NCI-H2227 (cell line): ENCODE data around the gene PRDM16.

Experiments used
- DNase-seq: peaks from one replicate; lab custom pipeline; 2025; ENCODE audit not compliant: unreplicated experiment; lab: John Stamatoyannopoulos, UW

PRDM16 gene

DNA sequence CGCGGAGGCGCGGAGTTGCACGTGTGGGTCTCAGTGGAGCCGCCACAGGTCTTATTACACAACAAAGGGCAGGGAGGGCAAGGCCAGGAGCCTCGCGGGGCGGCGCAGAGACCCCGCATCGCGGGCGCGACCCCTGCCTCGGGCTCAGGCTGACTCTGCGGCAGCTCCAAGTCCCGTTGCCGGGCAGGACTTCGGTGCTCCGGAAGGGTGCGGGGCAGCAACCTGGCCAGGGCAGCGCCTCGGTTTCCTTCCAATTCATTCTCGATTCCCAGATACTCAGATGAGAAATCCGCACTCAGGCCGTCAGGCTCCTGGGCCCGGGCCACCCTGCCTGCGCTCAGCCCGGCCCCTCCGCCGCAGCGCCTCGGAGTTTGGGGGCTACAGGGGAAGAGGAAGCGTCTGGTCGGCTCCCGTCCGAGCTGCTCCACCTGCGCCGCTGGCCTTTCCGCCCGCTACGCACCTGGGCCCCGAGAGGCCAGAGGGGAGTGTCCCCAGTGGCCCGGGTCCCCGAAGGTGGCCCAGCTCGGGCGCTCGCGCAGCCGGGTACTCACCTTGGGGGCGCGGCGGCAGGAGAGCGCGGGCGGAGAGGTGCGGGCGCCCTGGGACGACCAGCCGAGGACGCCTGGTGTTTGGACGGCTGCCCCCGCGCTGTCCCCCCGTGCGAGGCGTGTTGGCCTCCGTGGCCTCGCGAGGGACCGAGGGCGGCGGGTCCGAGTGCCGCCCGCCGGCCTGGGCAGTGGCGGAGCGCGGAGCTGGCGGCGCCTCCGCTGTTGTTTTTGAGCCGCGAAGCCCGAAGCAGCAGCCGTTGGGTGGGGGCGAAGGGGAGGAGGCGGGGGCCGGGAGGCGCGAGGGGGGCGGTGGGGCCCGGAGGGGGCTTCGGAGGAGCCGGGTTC, 1.1 kb upstream of the PRDM16 start:
- no peak for DNase-seq

DNA sequence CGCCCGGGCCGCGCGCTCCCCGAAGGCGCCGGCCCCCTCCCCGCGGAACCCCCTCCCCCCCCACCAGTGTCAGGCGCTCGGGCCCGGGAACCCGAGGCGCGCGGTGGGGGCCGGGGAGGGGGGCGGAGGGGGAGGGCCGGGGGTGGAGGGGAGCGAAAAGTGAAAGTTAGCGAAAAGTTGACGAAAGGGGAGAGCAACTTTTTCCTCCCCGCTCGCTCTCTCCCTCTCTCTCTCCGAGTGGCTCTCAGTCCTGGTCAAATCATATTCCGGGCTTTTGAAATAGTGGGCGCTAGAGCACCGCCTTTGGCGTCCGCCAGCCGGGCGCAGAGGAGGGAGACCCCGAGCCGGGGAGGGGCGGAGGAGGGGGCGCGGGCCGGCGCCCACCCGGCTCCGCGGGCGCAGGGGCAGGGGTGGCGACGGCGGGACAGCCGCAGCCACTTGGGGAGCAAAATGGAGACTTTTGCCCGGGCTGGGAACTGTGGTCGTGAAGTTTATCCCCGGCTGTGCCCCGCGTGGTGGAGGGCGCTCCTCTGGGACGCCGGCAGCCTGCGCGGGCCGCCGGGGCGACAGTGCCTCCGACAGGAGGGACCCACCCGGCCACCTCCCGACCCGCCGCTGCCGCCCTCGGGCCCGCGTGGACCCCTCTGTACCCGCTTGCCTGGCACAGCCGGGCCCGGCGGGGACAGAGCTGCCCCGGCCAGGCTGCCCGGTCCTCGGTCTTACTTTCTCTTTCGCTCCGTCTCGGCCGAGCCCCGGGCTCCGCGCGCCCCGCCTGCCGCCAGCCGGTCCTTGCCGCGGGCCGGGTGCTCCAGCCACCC, 697 bp downstream of the PRDM16 start:
- DNase-seq = peak; percentile 37

DNA sequence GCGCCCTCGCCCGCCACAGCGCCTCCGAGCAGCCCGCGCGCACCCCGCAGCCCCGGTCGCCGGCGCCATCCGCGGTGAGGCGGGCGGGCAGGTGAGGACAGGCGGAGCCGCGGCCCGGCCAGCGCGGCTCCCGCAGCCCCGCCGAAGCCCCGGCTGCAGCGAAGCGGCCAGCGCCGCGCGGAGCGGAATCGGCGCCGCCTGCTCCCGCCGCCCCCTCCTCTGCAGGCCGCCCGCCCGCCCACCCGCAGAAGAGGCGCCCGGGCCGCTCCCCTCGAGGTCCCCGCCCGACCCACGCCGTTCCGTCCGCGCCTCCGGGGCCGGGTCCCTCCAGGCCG, 1.3 kb downstream of the PRDM16 start:
- no peak for DNase-seq

DNA sequence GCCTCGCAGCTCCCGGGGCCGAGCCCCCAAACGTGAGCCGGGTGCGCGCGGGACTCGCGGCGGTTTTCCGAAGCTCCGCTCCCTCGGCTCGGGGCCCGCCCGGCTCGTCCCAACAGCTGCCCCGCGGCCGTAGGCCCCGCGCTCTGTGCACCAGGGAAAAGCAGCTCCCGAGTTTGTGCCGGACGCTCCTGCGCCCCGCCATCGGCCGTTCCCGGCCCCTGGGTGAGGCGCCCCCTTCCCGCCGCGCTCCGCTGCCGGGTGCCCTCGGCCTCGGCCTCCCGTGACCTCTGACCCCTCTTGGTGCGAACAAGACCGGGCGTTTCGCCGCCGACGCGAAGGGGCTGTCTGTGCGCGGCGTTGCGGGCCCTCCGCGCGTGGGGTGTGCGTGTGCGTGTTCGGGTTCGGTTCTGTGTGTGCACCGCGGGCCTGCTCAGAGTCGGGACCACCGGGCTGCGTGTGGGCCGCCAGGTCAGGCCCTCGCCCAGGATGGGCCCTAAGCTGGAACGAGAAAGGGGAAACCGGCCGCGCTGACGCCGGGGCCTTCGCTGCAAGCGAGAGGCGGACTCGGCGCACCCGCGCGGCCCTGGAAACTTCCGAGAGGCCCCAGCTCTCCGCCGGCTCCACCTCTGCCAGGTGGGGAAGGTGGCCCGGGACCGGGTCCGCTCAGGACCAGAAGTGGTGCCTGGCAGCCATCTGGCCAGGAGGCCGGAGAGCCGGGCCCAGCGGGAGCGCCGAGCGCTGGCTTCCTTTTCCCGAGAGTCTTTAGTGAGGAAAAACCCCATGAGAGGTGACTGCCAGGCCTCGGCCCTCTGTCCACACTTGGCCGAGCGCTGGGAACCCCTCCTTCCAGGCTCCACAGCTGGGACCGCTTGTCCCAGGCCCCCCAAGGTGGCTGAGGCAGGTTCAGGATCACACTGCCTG, 1.9 kb downstream of the PRDM16 start:
- no peak for DNase-seq

DNA sequence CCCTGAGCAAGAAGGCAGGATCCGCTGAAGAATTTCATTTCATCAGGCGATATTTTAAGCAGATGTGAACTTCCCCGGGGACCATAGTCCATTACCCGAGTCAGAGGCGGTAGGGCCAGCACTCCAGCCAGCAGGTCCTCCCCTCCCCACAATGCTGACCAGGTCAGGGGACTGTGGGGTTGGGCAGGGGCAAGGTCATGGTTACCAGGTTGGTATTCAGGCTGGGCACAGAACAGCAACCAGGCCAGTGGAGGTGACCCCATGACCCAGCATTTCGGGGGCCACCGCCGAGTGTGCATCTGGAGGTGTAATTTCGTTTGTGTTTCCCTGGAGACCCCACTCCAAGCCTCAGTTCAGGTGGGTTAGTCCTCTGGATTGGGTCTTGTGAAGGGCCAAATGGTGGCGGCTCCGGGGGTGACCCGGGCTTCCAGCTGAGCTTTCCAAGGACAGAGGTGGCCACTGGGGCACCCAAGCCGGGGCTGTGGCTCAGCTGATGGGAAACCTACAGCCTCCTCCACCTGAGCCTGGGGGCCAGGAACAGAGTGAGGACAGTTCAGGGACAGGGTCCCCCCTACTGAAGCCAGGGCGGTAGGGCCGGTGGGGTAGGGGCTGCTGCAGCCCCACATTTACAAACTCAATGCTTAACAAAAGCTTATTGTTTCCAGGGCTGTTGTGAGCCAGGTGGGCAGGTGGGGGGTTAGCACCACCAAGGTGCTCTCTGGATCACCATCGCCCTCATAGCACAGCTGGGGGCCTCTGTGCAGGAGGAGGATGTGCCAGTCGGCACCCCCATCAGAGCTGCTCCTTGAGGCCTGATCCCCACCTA, 2.8 kb downstream of the PRDM16 start:
- DNase-seq = no peak

DNA sequence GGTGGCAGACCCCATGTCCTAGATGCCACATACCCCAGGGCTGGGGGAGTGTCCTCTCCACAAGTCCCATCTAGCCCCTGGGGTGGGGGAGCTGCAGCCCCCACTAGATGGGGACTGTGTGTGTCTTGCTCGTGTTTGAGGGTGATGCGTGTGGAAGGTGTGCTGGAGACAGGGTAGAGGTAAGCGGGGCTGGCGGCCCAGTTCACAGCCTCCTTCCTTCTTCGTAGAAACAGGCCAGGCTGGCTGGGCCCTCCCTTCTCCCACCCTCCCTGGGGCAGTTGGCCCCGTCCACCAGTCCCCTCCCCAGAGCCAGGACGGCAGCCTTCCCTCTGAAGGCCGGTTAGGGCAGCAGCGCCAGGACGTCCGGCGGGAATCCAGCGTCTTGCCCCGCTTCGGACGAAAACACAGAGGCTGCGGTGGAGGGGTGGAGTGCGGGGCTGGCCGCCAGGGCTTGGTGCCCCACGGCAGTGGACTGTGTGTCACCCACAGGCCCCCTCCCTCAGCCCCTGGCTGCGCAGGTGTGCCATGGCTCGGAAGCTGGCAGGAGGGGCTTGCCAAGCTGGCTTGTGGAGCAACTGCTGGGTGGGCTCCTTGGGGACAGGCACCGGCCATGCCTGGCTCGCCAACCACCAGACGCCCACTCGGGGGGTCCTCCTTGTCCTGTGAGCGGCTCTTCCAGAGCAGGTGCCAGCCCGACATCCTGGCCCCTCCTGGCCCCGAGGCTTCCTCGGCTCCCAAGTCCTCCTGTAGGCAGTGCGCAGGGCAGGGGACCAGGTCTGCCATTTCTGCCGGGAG, 3.6 kb downstream of the PRDM16 start:
- no peak for DNase-seq

DNA sequence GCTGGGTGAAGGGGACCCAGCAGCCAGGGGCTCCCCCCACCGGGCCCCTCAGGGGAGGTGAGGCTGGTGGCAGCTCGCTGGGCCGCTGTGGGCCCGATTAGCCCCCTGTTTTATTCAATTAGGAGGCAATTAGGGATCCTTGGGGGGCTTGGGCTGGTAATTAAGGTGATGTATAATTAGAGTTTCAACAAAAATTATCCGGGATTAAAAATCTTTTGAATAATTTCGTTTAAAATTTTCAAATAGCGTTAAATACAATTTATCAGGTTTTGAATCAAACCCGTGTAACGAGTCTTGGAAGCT, 4.1 kb downstream of the PRDM16 start:
- no peak for DNase-seq

DNA sequence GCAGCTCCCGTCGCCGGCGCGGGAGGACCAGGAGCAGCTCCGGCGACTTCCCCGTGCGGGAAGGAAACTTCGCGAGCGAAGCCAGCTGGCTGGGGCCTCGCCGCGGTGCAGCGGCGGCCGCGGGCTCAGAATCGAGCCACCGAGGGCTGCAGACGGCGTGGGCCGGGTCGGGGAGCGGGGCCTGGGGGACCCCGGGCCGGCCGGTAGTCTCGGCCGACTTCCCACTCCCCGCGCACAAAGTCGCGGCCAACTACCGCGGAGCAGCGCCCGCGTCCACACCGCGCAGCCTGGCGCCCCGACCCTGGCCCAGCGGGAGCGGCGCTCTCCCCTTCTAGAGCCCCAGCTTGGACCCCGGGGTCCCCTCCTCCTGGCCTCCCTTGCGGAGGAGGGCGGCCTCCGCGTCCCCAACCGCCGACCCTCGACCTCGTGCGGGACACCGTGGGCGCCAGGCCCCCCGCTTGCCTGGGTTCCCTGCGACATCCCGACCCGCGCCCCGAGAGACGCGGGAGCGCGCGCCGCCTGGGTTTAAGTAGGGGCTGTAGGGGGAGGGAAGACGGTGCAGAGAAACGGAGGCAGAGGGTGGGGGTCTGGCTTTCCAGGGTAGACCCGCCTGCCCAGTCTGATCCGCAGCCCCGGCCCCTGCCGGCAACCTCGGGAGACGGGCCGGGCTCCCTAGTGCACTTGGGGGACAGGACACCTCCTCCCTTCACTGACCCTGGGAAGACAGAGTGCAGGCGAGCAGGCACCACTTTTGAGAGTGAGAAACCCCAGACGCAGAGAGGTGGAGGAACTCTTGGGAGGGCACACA, 4.7 kb downstream of the PRDM16 start:
- DNase-seq = no peak

DNA sequence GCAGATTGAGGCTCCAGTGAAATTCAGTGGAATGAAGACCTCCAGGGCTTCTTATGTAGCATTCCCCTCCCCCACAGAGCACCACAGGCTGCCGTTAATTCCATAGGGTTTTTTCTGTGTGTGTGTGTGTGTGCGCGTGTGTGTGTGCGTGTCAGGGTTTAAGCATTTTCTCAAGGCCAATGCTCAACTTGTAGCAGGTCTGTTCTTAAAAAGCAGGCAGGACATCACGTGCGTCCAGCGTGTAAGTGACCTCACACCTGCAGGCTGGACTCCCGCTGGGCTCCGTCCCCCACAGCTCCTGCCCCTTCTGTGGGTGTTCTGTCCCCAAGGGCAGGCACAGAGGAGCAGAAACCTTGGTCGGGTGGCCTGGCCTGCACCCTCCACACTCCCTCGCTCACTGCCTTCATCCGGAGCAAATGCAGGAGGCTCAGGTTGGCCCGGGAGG, 5.3 kb downstream of the PRDM16 start:
- DNase-seq = no peak

DNA sequence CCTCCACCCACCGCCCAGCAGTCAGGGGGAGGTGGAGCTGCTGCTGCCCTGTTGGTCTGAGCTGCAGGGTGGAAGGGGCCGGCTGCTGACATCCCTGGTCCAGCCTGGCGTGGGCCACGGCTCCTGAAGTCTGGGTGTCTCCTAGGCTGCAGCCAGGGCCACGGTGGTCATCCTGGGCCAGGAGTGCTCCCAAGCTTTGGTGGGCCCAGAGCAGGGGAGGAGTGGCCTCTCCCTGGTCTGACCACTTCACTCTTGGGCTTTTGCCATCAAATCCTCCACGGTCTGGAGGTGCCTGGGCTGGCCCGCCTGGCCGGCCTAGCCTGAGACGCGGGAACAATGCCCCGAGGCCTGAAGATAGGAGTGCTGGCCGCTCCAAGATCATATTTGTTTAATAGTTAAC, 5.8 kb downstream of the PRDM16 start:
- DNase-seq = no peak

DNA sequence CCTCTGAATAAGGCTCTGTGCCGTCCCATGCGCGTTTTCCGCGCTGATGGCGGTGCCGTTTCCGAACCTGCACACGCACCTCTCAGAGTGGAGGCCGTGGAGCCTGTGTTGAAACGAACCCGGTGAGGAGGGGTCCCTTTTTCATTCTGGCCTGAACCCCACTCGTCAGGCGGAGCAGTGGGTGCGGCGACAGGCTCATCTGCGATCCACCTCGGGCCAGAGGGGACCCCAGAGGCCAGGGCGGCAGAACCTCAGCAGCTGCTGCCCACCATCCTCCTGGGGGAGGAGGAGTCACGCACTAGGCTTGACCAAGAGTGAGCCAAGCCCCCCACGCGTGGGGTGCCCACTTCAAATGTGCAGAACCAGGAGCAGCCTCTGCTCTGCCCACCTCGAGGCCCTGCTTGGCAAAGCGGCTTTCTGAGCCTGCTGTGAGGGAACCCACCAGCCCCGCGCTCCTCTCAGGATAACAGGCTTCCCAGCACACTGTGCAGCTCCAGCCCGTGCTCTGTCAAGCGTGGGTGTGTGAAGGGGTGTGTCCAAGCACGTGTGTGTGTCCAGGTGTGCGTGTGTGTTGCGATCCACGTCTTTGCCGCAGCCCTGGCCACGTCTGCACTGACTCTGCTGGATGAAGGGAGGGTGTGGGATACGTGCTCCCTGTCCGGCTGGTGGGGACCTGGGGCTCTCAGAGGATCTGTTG, 6.8 kb downstream of the PRDM16 start:
- DNase-seq = no peak

DNA sequence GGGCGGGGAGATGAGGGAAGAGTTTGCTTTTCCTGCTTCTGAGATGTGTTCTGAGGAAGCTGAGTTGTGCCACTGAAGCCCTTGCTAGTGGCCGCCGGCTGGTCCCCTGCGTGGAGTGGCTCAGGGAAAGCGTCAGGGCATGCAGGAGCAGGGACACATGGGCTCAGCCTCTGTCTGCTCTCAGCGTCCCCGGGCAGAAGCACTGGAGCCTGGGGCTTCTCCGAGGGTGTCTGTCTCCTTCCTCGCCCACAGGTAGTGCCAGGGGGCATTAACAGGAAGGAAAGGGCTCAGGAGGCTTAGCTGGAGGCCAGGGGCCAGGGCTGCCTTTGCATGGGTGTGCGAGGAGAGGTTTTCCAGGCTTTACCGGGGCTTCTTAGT, 7.3 kb downstream of the PRDM16 start:
- no peak for DNase-seq

DNA sequence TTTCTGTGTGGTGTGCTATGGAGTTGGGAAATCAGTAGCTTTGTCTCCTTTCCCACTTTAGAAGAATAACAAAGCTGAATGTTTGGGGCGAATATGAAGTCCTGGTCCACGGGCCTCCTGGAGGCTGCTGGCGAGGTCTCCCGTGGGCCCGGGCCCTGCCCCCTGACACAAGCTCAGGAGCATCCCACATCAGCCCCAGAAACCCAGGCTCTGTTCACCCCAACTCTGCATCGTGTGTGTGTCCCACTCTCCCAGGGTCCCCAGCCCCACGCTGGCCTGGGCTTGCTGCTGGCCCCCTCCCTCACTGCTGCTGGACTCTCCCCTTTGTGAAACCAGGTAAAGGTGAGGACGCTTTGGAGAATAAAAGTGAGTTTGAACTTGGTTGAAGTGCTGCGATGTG, 8.1 kb downstream of the PRDM16 start:
- DNase-seq = no peak

DNA sequence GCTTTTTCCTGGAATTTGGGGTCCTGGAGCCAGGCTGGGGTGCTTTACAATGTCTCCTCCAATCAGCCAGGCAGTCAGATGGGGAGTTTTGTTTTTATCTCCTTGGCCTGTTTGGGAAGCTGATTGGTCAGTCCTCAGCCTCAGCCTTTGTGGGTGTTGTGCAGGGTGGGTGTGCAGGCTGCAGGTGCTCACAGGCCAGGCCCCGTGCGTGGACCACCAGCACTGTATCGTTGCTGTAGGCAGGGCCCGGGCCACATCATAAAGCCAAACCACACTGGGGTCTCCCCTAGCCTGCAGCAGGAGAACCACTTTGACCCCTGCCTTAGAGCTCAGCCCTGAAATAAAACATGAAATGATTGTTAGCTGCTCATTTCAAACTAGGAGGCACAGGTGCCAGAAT, 8.6 kb downstream of the PRDM16 start:
- DNase-seq = no peak

DNA sequence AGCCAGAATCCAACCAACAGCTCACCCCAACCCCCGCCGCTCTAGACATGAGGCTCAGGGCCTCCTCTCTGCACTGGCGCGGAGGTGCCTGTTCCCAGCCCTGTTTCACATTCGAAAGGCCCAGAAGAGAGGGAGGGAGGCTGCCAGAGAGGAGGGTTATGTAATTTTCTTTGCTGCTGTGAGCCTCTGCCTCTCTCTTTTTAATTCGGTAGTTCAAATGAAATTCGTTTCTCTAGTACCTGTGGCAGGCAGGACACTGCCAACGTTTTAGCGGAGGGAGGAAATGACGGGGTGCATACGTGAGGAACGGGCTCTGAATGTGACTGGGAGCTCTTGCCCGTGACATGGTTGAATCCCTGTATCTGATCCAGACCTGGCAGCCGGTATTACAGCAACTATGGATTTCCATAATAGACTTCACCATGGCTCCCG, 9.4 kb downstream of the PRDM16 start:
- no peak for DNase-seq

DNA sequence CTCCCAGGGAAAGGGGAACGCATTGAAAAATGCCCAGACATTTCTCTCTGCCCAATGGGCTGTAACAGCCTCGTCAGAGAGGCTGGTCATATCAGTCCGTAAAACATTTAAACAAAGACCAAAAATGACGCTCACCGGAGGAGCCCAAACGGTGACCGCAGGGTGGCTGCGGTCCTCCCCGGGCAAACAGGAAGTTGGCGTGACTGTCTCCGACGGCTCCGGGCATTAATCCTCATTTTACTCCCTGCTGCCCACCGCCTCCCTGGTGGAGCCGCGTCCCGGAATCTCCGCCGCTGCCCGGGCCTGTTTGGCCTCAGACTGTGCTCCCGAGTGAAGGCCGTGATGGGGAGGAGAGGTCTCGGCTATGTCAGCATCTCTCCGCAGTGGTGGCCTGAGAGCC, 9.9 kb downstream of the PRDM16 start:
- no peak for DNase-seq

DNA sequence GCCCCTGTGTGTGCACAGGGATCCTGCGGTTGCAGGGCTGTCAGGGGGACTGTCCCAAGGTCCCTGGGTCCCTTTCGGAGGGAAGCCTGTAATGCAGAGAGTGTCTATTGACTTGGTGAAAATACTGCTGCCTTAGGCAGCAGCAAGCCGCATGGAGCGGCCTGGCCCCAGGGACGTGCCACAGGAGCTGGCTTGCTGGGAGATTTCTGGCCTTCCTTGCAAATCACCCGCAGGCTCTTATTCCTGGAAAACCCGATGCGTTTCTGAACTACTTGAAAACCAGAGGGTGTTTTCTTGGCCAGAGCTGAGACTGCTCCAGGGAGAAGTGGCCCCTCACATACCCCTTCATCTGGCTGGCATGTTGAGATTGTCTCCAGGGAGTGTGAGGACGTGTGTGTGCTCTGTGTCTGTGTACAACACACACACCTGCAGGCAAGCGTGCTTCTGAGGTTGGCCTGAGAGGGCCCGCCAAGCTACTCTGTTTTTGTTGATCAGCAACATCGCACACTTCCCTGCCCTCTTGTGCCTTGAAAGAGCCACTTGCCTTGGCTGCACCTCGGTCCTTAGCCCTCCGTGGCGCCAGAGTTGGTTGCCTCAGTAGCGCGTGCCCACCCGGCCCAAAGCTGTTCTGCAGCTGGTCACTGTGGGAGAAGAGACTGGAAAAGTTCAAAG, 10.5 kb downstream of the PRDM16 start:
- no peak for DNase-seq
